NCI-H748 (cell line): Measurements from ENCODE around the gene DLK2.
A peak's percentile ranks its signal among the peaks of the same experiment; 100 is the strongest.
"Not testable (repeated sequence)": the region's sequence is repeated elsewhere in the genome, so short reads cannot be mapped to it uniquely, and the experiment has no call there.

Source experiments
- DNase-seq: peaks from one replicate; lab custom pipeline; 2025; ENCODE audit not compliant: unreplicated experiment; lab: John Stamatoyannopoulos, UW

Gene DLK2

GRCh38 chr6:43455531-43456428 lies at the start of gene DLK2:
TSS of gene DLK2 (minus strand) at chr6:43455548. CDS start at chr6:43454825, 723 bp downstream.
- peak; percentile 82 for DNase-seq

GRCh38 chr6:43503443-43503842 lies 48.1 kb upstream of the DLK2 start:
- no peak for DNase-seq

GRCh38 chr6:43502666-43503065 lies 47.3 kb upstream of the DLK2 start:
- no peak for DNase-seq

- DNase-seq: no peak
Measured at GRCh38 chr6:43500921-43501320, 45.6 kb upstream of the DLK2 start.

GRCh38 chr6:43499028-43499815 lies 43.9 kb upstream of the DLK2 start:
- no peak for DNase-seq

GRCh38 chr6:43498291-43498690 lies 42.9 kb upstream of the DLK2 start:
- DNase-seq: not testable (repeated sequence)

- no peak for DNase-seq
Measured at GRCh38 chr6:43497689-43498088, 42.3 kb upstream of the DLK2 start.

- no peak for DNase-seq
Measured at GRCh38 chr6:43497129-43497396, 41.7 kb upstream of the DLK2 start.

- peak; percentile 24 for DNase-seq
Measured at GRCh38 chr6:43496370-43497128, 41.2 kb upstream of the DLK2 start.

GRCh38 chr6:43495409-43495941 lies 40.1 kb upstream of the DLK2 start:
- DNase-seq: peak; percentile 22

GRCh38 chr6:43494766-43495165 lies 39.4 kb upstream of the DLK2 start:
- no peak for DNase-seq

GRCh38 chr6:43494321-43494720 lies 39.0 kb upstream of the DLK2 start:
- no peak for DNase-seq

- no peak for DNase-seq
Measured at GRCh38 chr6:43493833-43494232, 38.5 kb upstream of the DLK2 start.

GRCh38 chr6:43493230-43493629 lies 37.9 kb upstream of the DLK2 start:
- DNase-seq: no peak

GRCh38 chr6:43492673-43493072 lies 37.3 kb upstream of the DLK2 start:
- DNase-seq: no peak

GRCh38 chr6:43491750-43492661 lies 36.7 kb upstream of the DLK2 start:
- DNase-seq: no peak

- DNase-seq: no peak
Measured at GRCh38 chr6:43490523-43490939, 35.2 kb upstream of the DLK2 start.

- DNase-seq: no peak
Measured at GRCh38 chr6:43489277-43490072, 34.1 kb upstream of the DLK2 start.

GRCh38 chr6:43488667-43489276 lies 33.4 kb upstream of the DLK2 start:
- no peak for DNase-seq
